Liver (tissue), 9 donors: ENCODE data around the gene SMAP2. TPM values are rescaled to one million over a fixed set of nuclear protein-coding genes. Genes with fewer than 3 reads are reported as not detected.

ENCODE experiments used
- DNase-seq: peaks from one replicate; pipeline ENCODE4 v3.0.0-alpha.2; 2017; ENCODE audit warnings: low spot score
- H3K27ac ChIP-seq, 2 donors: one replicate each; pipeline ENCODE4 v1.7.0; 2013; ENCODE audit warnings: inconsistent platforms in 2 of 2, low read length in 2 of 2, control low read depth in 1 of 2, low read depth in 1 of 2, mild to moderate bottlenecking in 1 of 2
- H3K27me3 ChIP-seq, 4 donors: one replicate each; pipeline versions ENCODE4 v1.6.1 to v1.7.0; 2013; ENCODE audit warnings: low read length in 3 of 4, inconsistent platforms in 1 of 4, mild to moderate bottlenecking in 1 of 4, moderate library complexity in 1 of 4; ENCODE audit not compliant: control insufficient read depth in 4 of 4, insufficient read depth in 4 of 4
- H3K36me3 ChIP-seq, 4 donors: one replicate each; pipeline versions ENCODE4 v1.6.1 to v1.7.0; 2013; ENCODE audit warnings: low read length in 3 of 4, mild to moderate bottlenecking in 3 of 4, low read depth in 1 of 4, moderate library complexity in 1 of 4; ENCODE audit not compliant: control insufficient read depth in 4 of 4, insufficient read depth in 3 of 4
- H3K4me1 ChIP-seq, 4 donors: one replicate each; pipeline versions ENCODE4 v1.6.1 to v1.7.0; 2013; ENCODE audit warnings: low read length in 3 of 4, mild to moderate bottlenecking in 3 of 4, moderate library complexity in 1 of 4; ENCODE audit not compliant: control insufficient read depth in 4 of 4, insufficient read depth in 4 of 4
- H3K4me3 ChIP-seq, 3 donors: one replicate each; pipeline versions ENCODE4 v1.6.1 to v1.7.0; 2013; ENCODE audit warnings: low read length in 3 of 3, control low read depth in 1 of 3, low read depth in 1 of 3, mild to moderate bottlenecking in 1 of 3
- H3K9ac ChIP-seq, 2 donors: one replicate each; pipeline ENCODE4 v1.7.0; 2013; ENCODE audit warnings: low read length in 2 of 2, mild to moderate bottlenecking in 2 of 2, moderate library complexity in 2 of 2, control low read depth in 1 of 2, low read depth in 1 of 2
- H3K9me3 ChIP-seq, 4 donors: one replicate each; pipeline versions ENCODE4 v1.6.1 to v1.7.0; 2013; ENCODE audit warnings: low read length in 3 of 4; ENCODE audit not compliant: control insufficient read depth in 4 of 4
- ATF3 ChIP-seq: IDR thresholded peaks from 2 replicates; pipeline ENCODE4 v1.6.1; 2016; ENCODE audit warnings: antibody characterized with exemption
- FOXA1 ChIP-seq: IDR thresholded peaks from 2 replicates; pipeline ENCODE4 v1.6.1; 2016; ENCODE audit warnings: antibody characterized with exemption
- FOXA2 ChIP-seq: IDR thresholded peaks from 2 replicates; pipeline ENCODE4 v1.6.1; 2016; ENCODE audit warnings: antibody characterized with exemption
- GABPA ChIP-seq, 2 donors: IDR thresholded peaks in 1 of 2; conservative IDR thresholded peaks in 1 of 2; 2 replicates each; pipeline ENCODE4 v1.6.1; 2016; ENCODE audit warnings: antibody characterized with exemption in 2 of 2, mild to moderate bottlenecking in 1 of 2, moderate library complexity in 1 of 2
- HNF4G ChIP-seq: IDR thresholded peaks from 2 replicates; pipeline ENCODE4 v1.6.1; 2016; ENCODE audit warnings: antibody characterized with exemption
- JUND ChIP-seq, 2 donors: IDR thresholded peaks; 2 replicates each; pipeline ENCODE4 v1.6.1; 2016; ENCODE audit warnings: antibody characterized with exemption in 2 of 2
- MAX ChIP-seq: IDR thresholded peaks from 2 replicates; pipeline ENCODE4 v1.6.1; 2016; ENCODE audit warnings: antibody characterized with exemption
- NR2F2 ChIP-seq: IDR thresholded peaks from 2 replicates; pipeline ENCODE4 v1.6.1; 2016; ENCODE audit warnings: antibody characterized with exemption
- RXRA ChIP-seq, 2 donors: IDR thresholded peaks; 2 replicates each; pipeline ENCODE4 v1.6.1; 2017 to 2018; ENCODE audit warnings: antibody characterized with exemption in 2 of 2, mild to moderate bottlenecking in 1 of 2
- SP1 ChIP-seq: IDR thresholded peaks from 2 replicates; pipeline ENCODE4 v1.6.1; 2018; ENCODE audit warnings: antibody characterized with exemption, mild to moderate bottlenecking
- TAF1 ChIP-seq: conservative IDR thresholded peaks from 2 replicates; pipeline ENCODE4 v1.6.1; 2016; ENCODE audit warnings: antibody characterized with exemption, mild to moderate bottlenecking
- YY1 ChIP-seq: IDR thresholded peaks from 2 replicates; pipeline ENCODE4 v1.6.1; 2016; ENCODE audit warnings: antibody characterized with exemption, mild to moderate bottlenecking
- WGBS: extraction: QIAGEN DNeasy Blood & Tissue Kit; methylation state at CpG from one replicate; pipeline ENCODE4 v1.1.7; 2013; 5-methylcytosine and 5-hydroxymethylcytosine counted together
- polyA plus RNA-seq, 2 donors: library from polyadenylated mRNA; stranded (reverse) in 1 of 2; unstranded in 1 of 2; fragments of 200-250 nt in 1 of 2; fragments of >200 nt in 1 of 2; fragmentation: Nextera tagmentation in 1 of 2; extraction: Ambion mirVana in 1 of 2; gene quantifications; one replicate each; pipeline versions ENCODE4 v1.2.1 to v1.2.3, GENCODE V29; 2013 to 2015
- total RNA-seq, 2 donors: library from RNA; depleted of rRNA; stranded (reverse); fragments of >200 nt; gene quantifications; one replicate each; pipeline ENCODE4 v1.2.3, GENCODE V29; 2014
- TF ChIP-seq, protein P1 (sequence below): IDR thresholded peaks from 2 replicates; pipeline ENCODE4 v1.6.1; 2016; ENCODE audit warnings: antibody characterized with exemption, mild to moderate bottlenecking
- TF ChIP-seq, protein P2 (sequence below): IDR thresholded peaks from 2 replicates; pipeline ENCODE4 v1.6.1; 2016; ENCODE audit warnings: antibody characterized with exemption
- TF ChIP-seq, protein P3 (sequence below): fragments of 150-350 bp; IDR thresholded peaks from 2 replicates; pipeline ENCODE4 v1.5.1; 2017; ENCODE audit warnings: improper control_type of control experiment, low read depth, low read length; ENCODE audit not compliant: missing input control
- donor health status: healthy.
- donor health status: healthy.
- donor health status: healthy.
- donor health status: healthy.
- donor health status: healthy.

SMAP2 gene
- total and polyA plus RNA-seq, 4 donors, result 20.0 to 36.8 (median 29.8) TPM

DNA sequence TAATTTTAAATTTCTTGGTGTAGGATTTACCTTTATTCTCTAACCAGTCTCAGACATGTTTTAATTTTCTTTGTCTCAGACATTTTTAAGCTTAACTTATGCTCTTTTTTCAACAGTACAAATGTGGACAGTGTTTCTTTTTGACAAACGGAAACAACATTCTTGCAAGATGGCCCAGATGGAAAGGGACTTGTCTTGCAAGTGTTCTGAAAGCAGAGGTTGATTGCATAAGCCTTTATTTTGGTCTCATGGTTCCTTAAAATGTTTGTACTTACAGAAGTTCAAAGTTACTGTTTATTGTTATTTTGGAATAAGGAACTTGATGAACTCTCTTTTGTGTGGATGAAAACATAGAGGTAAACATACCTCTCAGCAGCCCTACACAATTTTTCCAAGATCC is 22.9 kb downstream of the SMAP2 start:
- TF ChIP-seq MAX (no peak), NR2F2 (no peak), FOXA1 (no peak), GABPA (IDR thresholded peaks at IDR 0.05 in 1 of 2, conservative IDR thresholded peaks at IDR 0.05 in 1 of 2) (no peak), RXRA (IDR thresholded peaks at IDR 0.05) (no peak), ATF3 (no peak), SP1 (no peak), YY1 (no peak), TAF1 (no peak), HNF4G (no peak), FOXA2 (no peak), JUND (IDR thresholded peaks at IDR 0.05) (no peak)
- TF ChIP-seq, protein P1, sequence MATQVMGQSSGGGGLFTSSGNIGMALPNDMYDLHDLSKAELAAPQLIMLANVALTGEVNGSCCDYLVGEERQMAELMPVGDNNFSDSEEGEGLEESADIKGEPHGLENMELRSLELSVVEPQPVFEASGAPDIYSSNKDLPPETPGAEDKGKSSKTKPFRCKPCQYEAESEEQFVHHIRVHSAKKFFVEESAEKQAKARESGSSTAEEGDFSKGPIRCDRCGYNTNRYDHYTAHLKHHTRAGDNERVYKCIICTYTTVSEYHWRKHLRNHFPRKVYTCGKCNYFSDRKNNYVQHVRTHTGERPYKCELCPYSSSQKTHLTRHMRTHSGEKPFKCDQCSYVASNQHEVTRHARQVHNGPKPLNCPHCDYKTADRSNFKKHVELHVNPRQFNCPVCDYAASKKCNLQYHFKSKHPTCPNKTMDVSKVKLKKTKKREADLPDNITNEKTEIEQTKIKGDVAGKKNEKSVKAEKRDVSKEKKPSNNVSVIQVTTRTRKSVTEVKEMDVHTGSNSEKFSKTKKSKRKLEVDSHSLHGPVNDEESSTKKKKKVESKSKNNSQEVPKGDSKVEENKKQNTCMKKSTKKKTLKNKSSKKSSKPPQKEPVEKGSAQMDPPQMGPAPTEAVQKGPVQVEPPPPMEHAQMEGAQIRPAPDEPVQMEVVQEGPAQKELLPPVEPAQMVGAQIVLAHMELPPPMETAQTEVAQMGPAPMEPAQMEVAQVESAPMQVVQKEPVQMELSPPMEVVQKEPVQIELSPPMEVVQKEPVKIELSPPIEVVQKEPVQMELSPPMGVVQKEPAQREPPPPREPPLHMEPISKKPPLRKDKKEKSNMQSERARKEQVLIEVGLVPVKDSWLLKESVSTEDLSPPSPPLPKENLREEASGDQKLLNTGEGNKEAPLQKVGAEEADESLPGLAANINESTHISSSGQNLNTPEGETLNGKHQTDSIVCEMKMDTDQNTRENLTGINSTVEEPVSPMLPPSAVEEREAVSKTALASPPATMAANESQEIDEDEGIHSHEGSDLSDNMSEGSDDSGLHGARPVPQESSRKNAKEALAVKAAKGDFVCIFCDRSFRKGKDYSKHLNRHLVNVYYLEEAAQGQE, result no peak
- TF ChIP-seq, protein P2, sequence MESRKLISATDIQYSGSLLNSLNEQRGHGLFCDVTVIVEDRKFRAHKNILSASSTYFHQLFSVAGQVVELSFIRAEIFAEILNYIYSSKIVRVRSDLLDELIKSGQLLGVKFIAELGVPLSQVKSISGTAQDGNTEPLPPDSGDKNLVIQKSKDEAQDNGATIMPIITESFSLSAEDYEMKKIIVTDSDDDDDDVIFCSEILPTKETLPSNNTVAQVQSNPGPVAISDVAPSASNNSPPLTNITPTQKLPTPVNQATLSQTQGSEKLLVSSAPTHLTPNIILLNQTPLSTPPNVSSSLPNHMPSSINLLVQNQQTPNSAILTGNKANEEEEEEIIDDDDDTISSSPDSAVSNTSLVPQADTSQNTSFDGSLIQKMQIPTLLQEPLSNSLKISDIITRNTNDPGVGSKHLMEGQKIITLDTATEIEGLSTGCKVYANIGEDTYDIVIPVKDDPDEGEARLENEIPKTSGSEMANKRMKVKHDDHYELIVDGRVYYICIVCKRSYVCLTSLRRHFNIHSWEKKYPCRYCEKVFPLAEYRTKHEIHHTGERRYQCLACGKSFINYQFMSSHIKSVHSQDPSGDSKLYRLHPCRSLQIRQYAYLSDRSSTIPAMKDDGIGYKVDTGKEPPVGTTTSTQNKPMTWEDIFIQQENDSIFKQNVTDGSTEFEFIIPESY, result no peak
- TF ChIP-seq, protein P3, sequence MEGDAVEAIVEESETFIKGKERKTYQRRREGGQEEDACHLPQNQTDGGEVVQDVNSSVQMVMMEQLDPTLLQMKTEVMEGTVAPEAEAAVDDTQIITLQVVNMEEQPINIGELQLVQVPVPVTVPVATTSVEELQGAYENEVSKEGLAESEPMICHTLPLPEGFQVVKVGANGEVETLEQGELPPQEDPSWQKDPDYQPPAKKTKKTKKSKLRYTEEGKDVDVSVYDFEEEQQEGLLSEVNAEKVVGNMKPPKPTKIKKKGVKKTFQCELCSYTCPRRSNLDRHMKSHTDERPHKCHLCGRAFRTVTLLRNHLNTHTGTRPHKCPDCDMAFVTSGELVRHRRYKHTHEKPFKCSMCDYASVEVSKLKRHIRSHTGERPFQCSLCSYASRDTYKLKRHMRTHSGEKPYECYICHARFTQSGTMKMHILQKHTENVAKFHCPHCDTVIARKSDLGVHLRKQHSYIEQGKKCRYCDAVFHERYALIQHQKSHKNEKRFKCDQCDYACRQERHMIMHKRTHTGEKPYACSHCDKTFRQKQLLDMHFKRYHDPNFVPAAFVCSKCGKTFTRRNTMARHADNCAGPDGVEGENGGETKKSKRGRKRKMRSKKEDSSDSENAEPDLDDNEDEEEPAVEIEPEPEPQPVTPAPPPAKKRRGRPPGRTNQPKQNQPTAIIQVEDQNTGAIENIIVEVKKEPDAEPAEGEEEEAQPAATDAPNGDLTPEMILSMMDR, result no peak
- Histone ChIP-seq H3K9ac (no peak overlapping the region), H3K27ac (peak overlapping the region; percentile 45 to 65)

DNA sequence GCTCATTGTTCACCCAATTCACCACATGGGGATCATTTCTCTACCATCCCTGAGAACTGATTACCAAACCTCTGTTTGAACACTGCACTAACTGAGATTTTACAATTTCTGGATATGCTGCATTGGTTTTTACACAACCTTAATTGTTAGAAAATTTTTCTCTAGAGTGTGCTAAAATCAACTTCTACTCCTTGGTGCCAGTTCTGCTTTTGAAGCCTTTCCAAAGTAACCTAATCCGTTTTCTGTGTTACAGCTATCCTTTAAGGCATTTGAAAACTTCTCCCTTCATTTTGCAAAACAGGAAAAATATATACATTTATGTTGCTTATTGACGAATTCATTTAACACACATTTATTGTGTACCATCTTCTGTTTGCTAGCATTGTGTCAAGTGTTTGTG is 23.7 kb downstream of the SMAP2 start:
- no peak overlapping the region for H3K4me3 ChIP-seq
- no peak for DNase-seq
- WGBS, result 59% methylated on average over 2 of the region's 2 CpGs
- no peak overlapping the region for H3K9ac ChIP-seq
- TF ChIP-seq, protein P1, result no peak
- TF ChIP-seq, protein P3, result no peak
- no peak for TF ChIP-seq NR2F2
- TF ChIP-seq JUND (IDR thresholded peaks at IDR 0.05), result no peak
- no peak for TF ChIP-seq YY1
- no peak for TF ChIP-seq GABPA (IDR thresholded peaks at IDR 0.05 in 1 of 2, conservative IDR thresholded peaks at IDR 0.05 in 1 of 2)
- peak overlapping the region in 1 of 2 donors; percentile 37 for H3K27ac ChIP-seq
- no peaks in the 10 kb centered on the region for H3K27me3 ChIP-seq
- H3K36me3 ChIP-seq, result no peaks in the 10 kb centered on the region
- H3K9me3 ChIP-seq, result no peaks in the 10 kb centered on the region
- H3K4me1 ChIP-seq, result peaks cover 12 to 33% (median 23%) of the 10 kb centered on the region in 4 donors

More for the DNA sequence above, 22.9 kb downstream of the SMAP2 start:
- 77% methylated on average over 1 of the region's 1 CpG for WGBS
- Histone ChIP-seq H3K4me3 (no peak overlapping the region), H3K9me3 (no peaks in the 10 kb centered on the region), H3K4me1 (peaks cover 16 to 41% (median 29%) of the 10 kb centered on the region in 4 donors), H3K27me3 (no peaks in the 10 kb centered on the region), H3K36me3 (no peaks in the 10 kb centered on the region)
- DNase-seq, result no peak
